ENCODE data around the gene TPTE2. TPM values are rescaled to one million over a fixed set of nuclear protein-coding genes. Genes with fewer than 3 reads are reported as not detected.

TPTE2 gene
- total and polyA plus RNA-seq, 2 of the 8 experiments (the other 6 are each of a cell fraction or from before 2014, with no cell fraction given) = not detected

DNA sequence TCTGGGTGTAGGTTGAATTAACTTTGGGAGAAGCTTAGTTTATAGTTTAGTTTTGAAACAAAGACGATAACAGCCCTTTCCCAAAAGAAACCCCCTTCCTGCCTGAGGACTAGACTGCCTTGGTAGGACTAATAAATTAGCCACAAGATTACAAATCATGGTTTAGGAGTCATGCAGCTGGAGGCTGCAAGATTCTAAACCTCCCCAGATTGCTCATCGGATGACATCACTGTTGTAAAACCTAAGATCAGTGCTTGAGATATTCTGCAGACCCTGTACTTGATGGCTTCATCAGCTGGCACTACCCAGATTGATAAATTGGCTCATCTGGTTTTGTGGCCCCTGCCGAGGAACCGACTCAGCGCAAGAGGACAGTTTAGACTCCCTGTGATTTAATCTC is 36.2 kb upstream of the TPTE2 start:
- no peak for DNase-seq (ENCODE audit: low read depth in 1 of 2, low spot score in 2 of 2)
- no peak overlapping the region for H2AFZ ChIP-seq (ENCODE audit: low read length)
- no peaks in the 10 kb centered on the region for H3K4me1 ChIP-seq (replicated peaks in 1 of 4; ENCODE audit: control insufficient read depth in 3 of 4, insufficient read depth in 4 of 4, low read length in 3 of 4)
- no peak overlapping the region for H2BK15ac ChIP-seq (ENCODE audit: low read length)
- no peak overlapping the region for H3K4me2 ChIP-seq (ENCODE audit: insufficient read depth in 1 of 2, low read depth in 2 of 2, low read length in 2 of 2)
- no peak overlapping the region for H2BK12ac ChIP-seq (ENCODE audit: low read depth, low read length)
- TF ChIP-seq SRF (IDR thresholded peaks at IDR 0.05; ENCODE audit: low read depth, low read length) = no peak
- TF ChIP-seq YY1 (IDR thresholded peaks at IDR 0.05; ENCODE audit: low read depth, low read length) = no peak
- TF ChIP-seq POLR2A (IDR thresholded peaks at IDR 0.05; ENCODE audit: control extremely low read depth in 1 of 2, low read depth in 2 of 2, low read length in 2 of 2) = no peak
- TF ChIP-seq EZH2 (IDR thresholded peaks at IDR 0.05; ENCODE audit: low read depth, low read length, severe bottlenecking) = no peak
- TF ChIP-seq CBX5 (IDR thresholded peaks at IDR 0.05; ENCODE audit: low read depth, low read length) = no peak
- TF ChIP-seq RFX5 (IDR thresholded peaks at IDR 0.05; ENCODE audit: borderline replicate concordance, low read depth, low read length) = no peak
- TF ChIP-seq BRCA1 (IDR thresholded peaks at IDR 0.05; ENCODE audit: low read depth, low read length) = no peak
- H3K23ac ChIP-seq (ENCODE audit: insufficient read length) = no peak overlapping the region
- H4K20me1 ChIP-seq (replicated peaks in 1 of 2; ENCODE audit: control insufficient read depth in 1 of 2, insufficient read depth in 2 of 2, low read length in 2 of 2) = no peaks in the 10 kb centered on the region
- H3K36me3 ChIP-seq (ENCODE audit: control insufficient read depth in 2 of 4, insufficient read depth in 4 of 4, low read length in 3 of 4) = no peaks in the 10 kb centered on the region; a peak in 1 of 8 replicates
- H3K18ac ChIP-seq (ENCODE audit: extremely low read depth, low read length) = no peak overlapping the region
- peaks cover 6% of the 10 kb centered on the region; the same call in 1 of the 2 replicates for H3K23me2 ChIP-seq (ENCODE audit: low read depth, low read length)
- no peaks in the 10 kb centered on the region for H3K79me2 ChIP-seq (ENCODE audit: control insufficient read depth in 1 of 2, insufficient read depth in 2 of 2, low read length in 2 of 2)
- no peak overlapping the region for H3K4ac ChIP-seq (replicated peaks; ENCODE audit: insufficient read length, low read depth, low read length)
- H3K9me3 ChIP-seq (ENCODE audit: insufficient read depth in 2 of 2, low read depth in 1 of 2, low read length in 1 of 2) = peaks cover 0 to 2% of the 10 kb centered on the region in 2 experiments; a peak in 1 of 4 replicates
- no peak overlapping the region for H3K27ac ChIP-seq (ENCODE audit: low read depth, low read length)
- no peak for FAIRE-seq
- no peak overlapping the region for H4K5ac ChIP-seq (ENCODE audit: insufficient read length, low read depth, low read length)
- 87% methylated on average over 5 of the region's 5 CpGs; no CpG with 5 or more reads in 1 of the 2 experiments for WGBS, 2 experiments (ENCODE audit: extremely low coverage in 1 of 2, insufficient coverage in 1 of 2, insufficient read length in 1 of 2, insufficient replicate concordance in 2 of 2, low coverage in 1 of 2, low lambda C conversion rate in 2 of 2, missing lambda C conversion rate in 1 of 2)
- H3K79me1 ChIP-seq (ENCODE audit: low read depth, low read length) = no peaks in the 10 kb centered on the region
- no peak overlapping the region for H2BK20ac ChIP-seq (ENCODE audit: low read length)
- H2BK120ac ChIP-seq (replicated peaks; ENCODE audit: low read depth, low read length) = no peak overlapping the region
- no peak overlapping the region for H3K14ac ChIP-seq (ENCODE audit: insufficient read length)
- ChIA-PET CTCF (ENCODE audit: partially characterized antibody) (no interaction called here), POLR2A (ENCODE audit: partially characterized antibody) (no interaction called here)
- H3K4me3 ChIP-seq (ENCODE audit: extremely low read depth in 1 of 4, insufficient read depth in 2 of 4, low read depth in 3 of 4, low read length in 4 of 4) = no peak overlapping the region
- no peak overlapping the region for H2AK5ac ChIP-seq (ENCODE audit: low read depth, low read length)
- no peak overlapping the region for H4K91ac ChIP-seq (replicated peaks; ENCODE audit: insufficient read length, low read length)
- H4K8ac ChIP-seq (ENCODE audit: extremely low read depth, insufficient read depth, low read length) = no peak overlapping the region
- no peak overlapping the region for H2BK5ac ChIP-seq (ENCODE audit: low read depth, low read length)
- H3K56ac ChIP-seq (replicated peaks; ENCODE audit: insufficient read length, low read depth, low read length) = no peak overlapping the region
- no peak overlapping the region for H3K9ac ChIP-seq (replicated peaks in 1 of 4; ENCODE audit: extremely low read depth in 1 of 4, low read depth in 3 of 4, low read length in 3 of 4)
- peaks cover 0 to 4% (median 2%) of the 10 kb centered on the region in 4 experiments; a peak in 3 of 7 replicates for H3K27me3 ChIP-seq (replicated peaks in 1 of 4; ENCODE audit: control insufficient read depth in 3 of 4, extremely low read depth in 1 of 4, insufficient read depth in 3 of 4, low read length in 3 of 4)

All from H1 (cell line).